ENCODE data around the gene TULP3. TPM values are rescaled to one million over a fixed set of nuclear protein-coding genes. Genes with fewer than 3 reads are reported as not detected.
A peak's percentile ranks its signal among the peaks of the same experiment; 100 is the strongest.

Gene TULP3
- total and polyA plus RNA-seq, 3 donors from 2014 or later, result 20.5 to 29.2 (median 26.5) TPM

GRCh38 chr12:2977776-2978175 lies 87.1 kb downstream of the TULP3 start:
- H3K4me3 ChIP-seq, result no peak overlapping the region
- no peaks in the 10 kb centered on the region for H3K9me3 ChIP-seq
- WGBS, 2 donors, result 93 to 98% methylated on average over 5 of the region's 5 CpGs
- DNase-seq, result no peak
- peaks cover 4% of the 10 kb centered on the region for H3K4me1 ChIP-seq
- intact Hi-C loops (cut with DNase I; ENCODE audit: low total_unique reads), result no loop called here
- no peaks in the 10 kb centered on the region for H3K36me3 ChIP-seq (ENCODE audit: low read depth, missing control alignments)
- TF ChIP-seq CTCF (IDR thresholded peaks at IDR 0.05), result no peak
- no peak for TF ChIP-seq POLR2A (IDR thresholded peaks at IDR 0.05)
- no peaks in the 10 kb centered on the region for H3K27me3 ChIP-seq
- no peak overlapping the region for H3K27ac ChIP-seq

DNA sequence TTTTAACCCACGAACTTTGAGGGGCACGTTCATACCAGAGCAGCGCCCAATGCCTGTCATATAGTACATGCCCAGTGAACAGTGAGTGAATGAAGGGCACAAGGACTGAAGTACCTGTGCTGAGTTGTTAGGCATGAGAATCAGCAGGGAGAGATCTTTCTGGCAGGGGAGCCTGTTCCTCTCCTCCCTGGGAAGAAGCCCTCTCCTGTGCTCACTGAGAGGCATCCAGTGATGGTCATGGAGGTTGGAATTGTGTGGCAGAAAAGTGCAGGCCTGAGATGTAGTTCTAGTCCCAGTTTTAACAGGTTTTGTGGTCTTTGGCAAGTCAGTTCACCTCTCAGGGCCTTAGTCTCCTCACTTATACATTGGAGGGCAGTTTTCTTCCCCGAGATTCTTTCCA lies 89.1 kb downstream of the TULP3 start:
- intact Hi-C loops (cut with DNase I; ENCODE audit: low total_unique reads), result no loop called here
- TF ChIP-seq CTCF (IDR thresholded peaks at IDR 0.05) (no peak), POLR2A (IDR thresholded peaks at IDR 0.05) (no peak)
- DNase-seq, result no peak
- Histone ChIP-seq H3K4me3 (no peak overlapping the region), H3K9me3 (no peaks in the 10 kb centered on the region), H3K4me1 (peaks cover 4% of the 10 kb centered on the region), H3K27me3 (no peaks in the 10 kb centered on the region), H3K27ac (no peak overlapping the region), H3K36me3 (ENCODE audit: low read depth, missing control alignments) (no peaks in the 10 kb centered on the region)
- WGBS, 2 donors, result 91 to 95% methylated on average over 4 of the region's 4 CpGs

DNA sequence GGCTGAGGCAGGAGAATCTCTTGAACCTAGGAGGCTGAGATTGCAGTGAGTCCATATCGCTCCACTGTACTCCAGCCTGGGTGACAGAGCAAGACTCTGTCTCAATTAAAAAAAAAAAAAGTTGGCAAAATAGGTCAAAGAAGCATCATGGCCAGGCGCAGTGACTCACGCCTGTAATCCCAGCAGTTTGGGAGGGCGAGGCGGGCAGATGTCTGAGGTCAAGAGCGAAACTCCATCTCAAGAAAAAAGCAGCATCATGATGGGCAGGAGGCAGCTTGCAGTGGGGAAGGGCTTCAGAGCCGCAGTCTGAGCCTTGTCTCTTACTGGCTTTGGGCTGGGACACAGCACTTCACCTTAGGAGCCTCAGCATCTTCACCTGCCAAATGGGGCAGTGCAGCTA lies 89.9 kb downstream of the TULP3 start:
- Histone ChIP-seq H3K4me3 (no peak overlapping the region), H3K27me3 (no peaks in the 10 kb centered on the region), H3K27ac (no peak overlapping the region), H3K36me3 (ENCODE audit: low read depth, missing control alignments) (no peaks in the 10 kb centered on the region), H3K9me3 (no peaks in the 10 kb centered on the region), H3K4me1 (peaks cover 4% of the 10 kb centered on the region)
- DNase-seq, result no peak
- intact Hi-C loops (cut with DNase I; ENCODE audit: low total_unique reads), result no loop called here
- TF ChIP-seq POLR2A (IDR thresholded peaks at IDR 0.05) (no peak), CTCF (IDR thresholded peaks at IDR 0.05) (no peak)
- WGBS, 2 donors, result 76 to 83% methylated on average over 7 of the region's 7 CpGs

GRCh38 chr12:2982361-2982760 lies 91.7 kb downstream of the TULP3 start:
- TF ChIP-seq CTCF (IDR thresholded peaks at IDR 0.05) (no peak), POLR2A (IDR thresholded peaks at IDR 0.05) (no peak)
- Histone ChIP-seq H3K27me3 (no peaks in the 10 kb centered on the region), H3K9me3 (no peaks in the 10 kb centered on the region), H3K4me1 (peaks cover 4% of the 10 kb centered on the region), H3K4me3 (no peak overlapping the region), H3K36me3 (ENCODE audit: low read depth, missing control alignments) (no peaks in the 10 kb centered on the region), H3K27ac (no peak overlapping the region)
- intact Hi-C loops (cut with DNase I; ENCODE audit: low total_unique reads), result no loop called here
- peak; percentile 50 for DNase-seq
- WGBS, 2 donors, result 74 to 95% methylated on average over 7 to 13 of the region's 13 CpGs

DNA sequence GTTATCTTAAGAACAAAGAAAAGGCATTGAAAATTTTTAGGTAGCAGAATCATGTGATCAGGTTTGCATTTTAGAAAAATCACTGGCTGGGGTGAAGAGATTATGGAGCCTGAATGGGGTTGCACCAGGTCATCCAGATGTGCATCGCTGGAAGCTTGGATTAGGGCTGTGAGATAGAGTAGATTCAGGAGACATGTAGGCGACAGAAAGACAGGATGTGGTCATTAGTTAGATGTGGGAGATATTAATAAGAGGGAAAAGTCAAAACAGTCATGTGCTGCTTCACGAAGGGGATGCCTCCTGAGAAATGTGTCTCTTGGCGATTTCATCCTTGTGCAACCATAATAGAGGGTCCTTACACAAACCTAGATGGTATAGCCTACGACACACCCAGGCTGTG lies 93.6 kb downstream of the TULP3 start:
- Histone ChIP-seq H3K4me1 (peaks cover 4% of the 10 kb centered on the region), H3K9me3 (no peaks in the 10 kb centered on the region), H3K27me3 (no peaks in the 10 kb centered on the region), H3K36me3 (ENCODE audit: low read depth, missing control alignments) (no peaks in the 10 kb centered on the region), H3K27ac (no peak overlapping the region), H3K4me3 (no peak overlapping the region)
- no peak for DNase-seq
- WGBS, 2 donors, result 83 to 90% methylated on average over 5 of the region's 5 CpGs
- no peak for TF ChIP-seq CTCF (IDR thresholded peaks at IDR 0.05)
- no peak for TF ChIP-seq POLR2A (IDR thresholded peaks at IDR 0.05)
- intact Hi-C loops (cut with DNase I; ENCODE audit: low total_unique reads), result no loop called here
